HG03342 (cell line): ENCODE data around the gene UMODL1.
A peak's percentile ranks its signal among the peaks of the same experiment; 100 is the strongest.

Experiments
- ATAC-seq: cut with Tn5 transposase; IDR thresholded peaks from one replicate; pipeline ENCODE4 v1.9.1; 2021; ENCODE audit warnings: mild to moderate bottlenecking, moderate library complexity; ENCODE audit not compliant: unreplicated experiment

The UMODL1 gene

DNA sequence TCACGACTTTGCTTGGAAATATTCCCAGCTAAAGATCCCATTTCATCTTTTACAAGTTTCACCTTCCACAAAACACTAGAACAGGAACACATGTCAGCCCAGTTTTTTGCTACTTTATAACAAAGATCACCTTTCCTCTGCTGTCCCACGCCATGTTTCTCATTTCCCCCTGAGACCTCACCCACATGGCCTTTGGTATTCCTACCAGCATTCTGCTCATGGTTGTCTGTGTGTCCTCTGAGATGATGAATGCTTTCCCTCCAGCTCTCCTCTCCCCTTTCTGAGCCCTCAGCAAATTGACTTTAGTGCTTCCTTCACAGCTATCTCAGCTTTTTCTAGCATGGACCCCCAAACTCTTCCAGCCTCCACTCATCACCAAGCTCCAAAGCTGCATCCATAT lies 115.5 kb downstream of the UMODL1 start:
- ATAC-seq, result no peak

DNA sequence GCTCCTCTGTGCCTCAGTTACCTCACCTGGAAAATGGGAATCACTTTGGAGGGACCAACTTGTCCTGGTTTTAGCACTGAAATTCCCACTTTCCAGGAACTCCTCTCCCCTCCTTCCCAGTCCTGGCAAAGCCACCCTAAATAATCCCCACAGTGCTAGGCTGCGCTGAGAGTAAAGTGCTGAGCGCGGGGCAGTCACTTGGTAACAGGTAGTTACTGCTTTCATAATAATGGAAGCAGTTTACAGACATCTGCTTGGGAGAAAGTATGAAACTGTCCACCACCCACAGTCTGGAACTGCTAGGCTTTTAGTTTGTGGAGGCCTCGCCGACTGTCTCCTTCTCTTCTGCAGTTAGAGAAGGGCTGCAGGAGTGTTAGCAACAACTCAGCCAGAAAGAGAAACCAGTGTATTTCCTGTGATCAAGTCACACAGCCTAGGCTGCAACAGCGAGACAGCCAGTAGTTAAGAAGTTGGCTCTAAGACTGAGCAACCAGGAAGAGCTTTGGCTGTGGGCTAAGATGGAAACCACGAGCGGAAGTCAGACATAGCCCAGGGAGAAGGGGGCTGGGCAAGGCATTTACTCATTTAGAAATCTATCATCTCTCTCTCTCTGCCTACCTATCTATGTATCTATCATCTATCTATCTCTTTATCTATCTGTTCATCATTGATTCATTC lies 117.0 kb downstream of the UMODL1 start:
- ATAC-seq, result peak; percentile 93

DNA sequence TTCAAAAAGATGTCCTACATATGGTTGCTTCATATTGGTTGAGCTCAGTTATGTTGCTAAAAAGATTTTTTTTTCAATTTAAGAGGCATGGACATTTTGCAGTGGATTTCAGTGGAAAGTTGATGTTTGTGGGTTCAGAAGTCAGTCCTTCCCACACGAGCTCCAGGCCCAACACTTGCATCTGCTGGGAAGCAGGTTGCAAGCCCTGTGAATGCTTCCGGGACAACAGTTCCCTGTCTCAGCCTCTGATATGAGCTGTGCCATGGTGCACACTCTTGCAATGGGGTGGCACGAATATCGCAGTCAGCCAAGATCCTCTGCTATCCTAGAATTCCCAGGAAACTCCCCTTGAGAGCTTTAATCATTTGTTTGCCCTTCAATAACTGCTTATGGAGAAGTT lies 117.5 kb downstream of the UMODL1 start:
- no peak for ATAC-seq

DNA sequence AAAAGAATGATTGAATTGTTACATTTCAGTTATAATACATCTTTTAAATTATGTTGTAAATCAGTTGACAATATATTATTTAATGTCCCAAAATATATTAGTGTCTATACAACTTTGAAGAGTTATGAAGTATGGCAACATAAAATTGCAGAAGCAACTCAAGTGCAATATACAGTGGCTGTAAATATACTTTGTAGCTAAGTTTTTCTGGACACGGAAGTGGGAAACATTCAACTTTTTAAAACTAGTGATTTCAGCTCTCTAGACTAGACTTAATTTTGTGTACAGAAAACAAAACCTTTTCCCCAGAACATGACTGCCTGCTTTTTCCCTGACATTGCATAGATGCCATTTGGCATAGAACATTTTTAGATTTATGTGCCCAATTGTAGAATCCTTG lies 118.3 kb downstream of the UMODL1 start:
- no peak for ATAC-seq

DNA sequence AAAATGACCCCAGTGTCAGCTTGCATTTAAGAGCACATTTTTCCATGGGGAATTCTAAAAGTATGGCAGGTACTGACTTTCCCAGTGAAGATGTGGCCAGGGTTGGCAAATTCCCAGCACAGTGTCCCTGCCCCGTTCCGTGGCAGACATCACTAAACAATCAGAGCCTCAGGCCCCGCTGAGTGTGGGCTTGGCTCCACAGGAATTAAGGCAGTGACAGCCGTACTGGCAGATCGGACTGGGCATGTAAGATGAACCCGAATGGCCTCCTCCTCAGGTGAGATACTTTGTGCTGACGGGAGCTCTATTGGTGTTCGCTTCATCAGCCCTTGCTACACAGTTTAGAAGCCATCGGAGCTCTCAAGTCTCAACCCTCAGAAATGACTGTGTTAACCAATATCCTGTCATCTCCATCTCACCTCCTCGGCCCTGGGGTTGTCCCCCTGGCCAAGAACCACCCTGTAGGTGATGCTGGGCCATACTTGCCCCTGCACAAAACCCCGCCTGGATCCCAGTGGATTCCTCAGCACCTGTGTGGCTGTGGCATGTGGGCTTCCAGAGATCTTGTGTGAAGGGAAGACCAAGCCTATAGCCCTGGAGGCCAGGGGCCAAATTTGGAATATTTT lies 118.9 kb downstream of the UMODL1 start:
- ATAC-seq, result no peak

DNA sequence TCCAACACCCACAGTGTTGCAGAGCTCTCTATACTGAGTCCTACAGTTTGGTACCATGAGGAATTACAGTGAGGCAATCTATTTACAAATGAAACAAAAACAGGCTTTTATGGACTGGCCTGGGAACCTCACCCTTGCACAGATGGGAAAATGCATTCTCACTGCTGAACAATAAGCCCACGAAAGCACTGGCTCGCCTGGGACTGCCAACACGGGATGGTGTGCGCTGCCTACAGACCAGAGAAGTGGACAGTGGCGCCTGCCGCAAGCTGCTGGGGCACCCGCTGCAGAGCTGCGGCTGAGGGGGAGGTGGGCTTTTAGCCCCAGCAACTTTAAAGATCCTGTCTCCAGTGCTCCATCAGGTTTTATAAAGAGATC lies 119.4 kb downstream of the UMODL1 start:
- ATAC-seq, result no peak

DNA sequence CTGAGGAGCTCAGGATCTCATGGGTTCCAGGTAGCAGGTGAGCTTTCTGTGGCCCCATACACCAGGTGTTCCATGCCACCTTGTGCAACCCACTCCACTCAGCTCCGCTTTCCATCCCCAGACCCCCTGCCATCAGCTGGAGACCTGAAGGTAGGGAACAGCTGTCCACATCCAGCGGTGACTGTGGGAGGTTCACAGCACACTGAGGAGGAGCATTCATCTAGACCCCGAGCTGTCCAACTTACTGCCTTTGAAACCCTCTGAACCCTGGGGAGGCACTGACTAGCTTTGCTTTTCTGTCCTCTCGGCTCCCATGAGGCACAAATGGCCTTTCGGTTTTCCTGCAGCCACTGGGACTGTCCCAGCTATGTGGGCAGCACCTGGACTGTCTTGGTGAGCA lies 119.9 kb downstream of the UMODL1 start:
- ATAC-seq, result no peak

DNA sequence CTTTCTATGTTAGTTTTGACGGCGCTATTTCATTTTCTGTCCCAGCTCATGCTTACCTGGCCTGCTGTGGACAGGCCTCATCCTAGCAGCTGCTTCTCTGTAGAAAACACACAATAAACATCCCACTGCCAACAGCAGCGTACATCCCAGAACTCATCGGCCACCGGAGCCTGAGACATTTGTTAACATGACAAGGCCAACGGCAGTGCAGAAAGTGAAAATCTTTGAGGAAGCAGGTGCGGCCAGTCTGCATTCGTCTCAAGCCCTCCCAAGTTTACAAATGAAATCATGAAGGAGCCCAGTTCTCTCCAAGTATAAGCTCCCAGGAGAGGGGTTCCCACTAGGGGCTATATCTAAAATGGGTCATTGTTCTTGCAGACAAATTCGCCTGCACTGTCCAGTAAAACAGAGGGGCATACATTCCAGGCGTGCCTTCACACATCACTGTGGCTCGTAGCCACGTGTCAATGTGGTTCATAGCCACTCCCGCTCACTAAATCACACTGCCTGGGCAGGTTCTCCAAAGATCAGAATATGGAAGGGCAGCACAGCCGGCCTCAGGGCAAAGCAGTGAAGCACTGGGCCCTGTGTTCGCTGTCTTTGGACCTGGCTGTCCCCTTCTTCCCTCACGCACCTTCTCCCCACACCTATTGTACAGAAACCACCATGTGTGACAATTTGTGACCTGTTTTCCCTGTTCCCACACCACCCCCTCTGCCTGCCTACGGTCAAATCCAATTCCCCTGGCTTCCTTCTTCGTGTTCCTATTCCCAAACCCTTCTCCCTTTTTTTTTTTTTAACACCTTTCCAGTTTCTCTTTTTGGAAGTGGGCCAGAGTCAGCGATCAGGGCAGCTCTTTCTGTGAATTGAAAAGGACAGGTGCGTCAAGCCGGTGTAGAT lies 120.8 kb downstream of the UMODL1 start:
- no peak for ATAC-seq
